Measurements from ENCODE around the gene TREH.

Gene TREH

GRCh38 chr11:118663381-118663780, 16.1 kb downstream of the TREH start:
- no peak for ATAC-seq
- Mint-ChIP-seq H3K27ac (no peak overlapping the region), H3K27me3 (peaks cover 4% of the 10 kb centered on the region), H3K4me1 (no peaks in the 10 kb centered on the region), H3K36me3 (ENCODE audit: low read depth) (no peaks in the 10 kb centered on the region), H3K9me3 (no peaks in the 10 kb centered on the region), H3K4me3 (no peak overlapping the region)
- DNase-seq: no peak

GRCh38 chr11:118662401-118663271, 16.8 kb downstream of the TREH start:
- ATAC-seq: no peak
- H3K36me3 Mint-ChIP-seq (ENCODE audit: low read depth): no peaks in the 10 kb centered on the region
- no peaks in the 10 kb centered on the region for H3K27me3 Mint-ChIP-seq
- no peaks in the 10 kb centered on the region for H3K9me3 Mint-ChIP-seq
- no peak overlapping the region for H3K27ac Mint-ChIP-seq
- no peak for DNase-seq
- H3K4me1 Mint-ChIP-seq: no peaks in the 10 kb centered on the region
- H3K4me3 Mint-ChIP-seq: no peak overlapping the region

- H3K4me3 Mint-ChIP-seq: no peak overlapping the region
- H3K9me3 Mint-ChIP-seq: no peaks in the 10 kb centered on the region
- ATAC-seq (no peak), DNase-seq (no peak)
- H3K27me3 Mint-ChIP-seq: no peaks in the 10 kb centered on the region
- no peaks in the 10 kb centered on the region for H3K36me3 Mint-ChIP-seq (ENCODE audit: low read depth)
- no peak overlapping the region for H3K27ac Mint-ChIP-seq
- no peaks in the 10 kb centered on the region for H3K4me1 Mint-ChIP-seq
These were observed 17.8 kb downstream of the TREH start for GRCh38 chr11:118661425-118662301.

DNA sequence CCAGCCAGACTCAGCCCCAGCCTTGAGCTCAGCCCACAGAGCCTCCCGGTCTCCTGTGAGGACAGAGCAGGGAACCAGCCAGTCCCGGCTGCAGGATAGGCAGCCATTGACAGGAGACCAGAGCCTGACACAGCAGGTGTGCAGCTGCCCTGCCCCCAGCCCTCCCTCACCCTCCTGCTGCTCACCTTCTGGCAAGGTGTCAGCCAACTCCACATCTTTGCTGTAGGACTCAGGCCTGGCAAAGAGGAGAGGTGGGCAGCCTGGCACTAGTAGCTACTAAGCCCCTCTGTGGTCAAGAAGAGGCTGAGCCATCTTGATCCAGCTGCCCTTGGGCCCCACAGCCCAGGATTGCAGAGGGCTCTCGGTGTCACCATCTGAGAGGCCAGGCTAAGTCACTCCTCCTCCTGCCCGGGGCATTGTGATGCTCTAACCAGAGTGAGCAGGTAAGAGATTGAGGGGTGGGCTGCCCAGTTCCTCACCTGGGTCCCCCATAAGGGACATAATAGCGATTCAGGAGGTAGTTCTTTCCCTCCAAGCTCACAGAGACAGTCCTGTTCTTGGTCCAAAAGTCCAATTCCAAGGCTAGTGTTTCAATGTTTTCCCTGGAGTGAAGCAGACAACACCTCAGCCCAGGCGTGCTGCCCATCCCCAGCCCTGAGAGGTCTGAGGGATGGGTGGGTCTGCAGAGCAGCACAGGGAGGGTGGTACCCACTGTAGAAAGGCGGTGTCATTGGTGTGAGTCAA, 18.6 kb downstream of the TREH start:
- Mint-ChIP-seq H3K4me3 (no peak overlapping the region), H3K4me1 (no peaks in the 10 kb centered on the region), H3K27ac (no peak overlapping the region), H3K27me3 (no peaks in the 10 kb centered on the region), H3K9me3 (no peaks in the 10 kb centered on the region), H3K36me3 (ENCODE audit: low read depth) (no peaks in the 10 kb centered on the region)
- ATAC-seq: no peak
- no peak for DNase-seq

DNA sequence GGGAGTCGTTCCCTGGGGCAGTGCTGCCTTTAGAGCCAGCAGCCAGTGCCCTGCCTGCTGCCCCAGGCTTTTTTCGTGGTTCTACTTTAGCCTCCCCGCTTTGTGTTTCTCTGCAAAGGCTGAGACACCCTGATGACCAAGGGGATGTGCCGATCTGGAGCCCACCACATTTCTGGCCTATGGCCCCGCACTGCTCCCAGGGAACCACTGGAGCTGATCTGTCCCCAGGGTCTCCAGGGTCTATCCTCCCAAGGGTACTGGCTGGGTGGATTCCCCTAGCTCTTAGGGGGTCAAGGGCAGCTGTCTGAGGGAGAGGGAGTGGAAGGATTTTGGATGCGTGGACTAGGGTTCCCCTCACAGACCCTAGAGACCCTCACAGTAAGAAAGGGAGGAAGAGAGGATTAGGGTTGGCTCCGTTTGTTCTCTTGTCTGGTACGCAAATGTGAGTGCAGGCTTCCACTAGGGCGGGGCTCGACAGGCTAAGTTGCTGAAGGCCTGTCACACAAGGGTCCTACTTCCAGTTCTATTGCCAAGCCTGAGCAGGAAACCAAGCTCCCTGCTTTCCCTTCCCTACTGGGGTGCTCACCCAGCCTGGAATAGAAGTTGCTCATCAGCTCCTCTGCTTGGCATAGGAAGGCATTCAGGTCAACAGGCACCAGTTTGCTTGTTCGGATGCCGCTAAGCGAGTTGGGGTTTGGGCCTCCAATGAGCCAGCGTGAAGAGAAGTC, 19.3 kb downstream of the TREH start:
- Mint-ChIP-seq H3K4me3 (no peak overlapping the region), H3K27me3 (no peaks in the 10 kb centered on the region), H3K27ac (no peak overlapping the region), H3K36me3 (ENCODE audit: low read depth) (no peaks in the 10 kb centered on the region), H3K9me3 (no peaks in the 10 kb centered on the region), H3K4me1 (no peaks in the 10 kb centered on the region)
- no peak for DNase-seq
- ATAC-seq: no peak

DNA sequence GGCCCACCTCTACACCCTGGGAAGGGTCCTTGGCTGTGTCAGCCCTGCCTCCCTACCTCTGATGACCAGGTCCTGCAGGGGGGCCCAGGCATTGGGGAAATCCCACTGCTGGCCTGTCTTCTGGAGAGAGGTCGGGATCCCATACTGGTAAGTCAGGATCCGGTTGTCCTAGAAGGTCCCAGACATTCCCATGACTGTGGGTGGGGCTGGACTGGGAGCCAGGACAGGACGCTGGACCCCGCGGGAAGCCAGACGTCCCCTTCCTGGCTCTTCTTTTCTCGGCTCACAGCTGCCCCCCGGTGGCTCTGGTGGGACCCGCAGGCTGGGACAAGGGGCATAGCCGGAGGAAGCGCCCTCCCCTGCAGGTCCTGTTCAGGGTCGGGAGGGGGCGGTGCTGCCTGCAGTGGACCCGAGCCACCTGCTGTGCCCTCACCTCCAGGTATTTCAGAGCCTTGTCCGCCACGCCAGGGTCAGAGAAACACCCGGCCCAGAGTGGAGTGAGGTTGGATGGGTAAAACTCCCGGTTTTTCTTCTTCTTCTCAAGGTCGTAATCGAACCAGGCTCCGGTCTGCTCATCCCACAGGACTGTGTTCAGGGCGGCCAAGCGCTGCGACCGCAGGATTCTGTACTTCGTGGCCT, 20.0 kb downstream of the TREH start:
- no peaks in the 10 kb centered on the region for H3K27me3 Mint-ChIP-seq
- no peak overlapping the region for H3K4me3 Mint-ChIP-seq
- no peaks in the 10 kb centered on the region for H3K9me3 Mint-ChIP-seq
- DNase-seq (peak; percentile 95), ATAC-seq (peak; percentile 92)
- H3K36me3 Mint-ChIP-seq (ENCODE audit: low read depth): no peaks in the 10 kb centered on the region
- H3K4me1 Mint-ChIP-seq: no peaks in the 10 kb centered on the region
- no peak overlapping the region for H3K27ac Mint-ChIP-seq

- H3K27me3 Mint-ChIP-seq: no peaks in the 10 kb centered on the region
- ATAC-seq: no peak
- no peaks in the 10 kb centered on the region for H3K36me3 Mint-ChIP-seq (ENCODE audit: low read depth)
These were observed 20.8 kb downstream of the TREH start for GRCh38 chr11:118658429-118659313.

GRCh38 chr11:118657709-118658428, 21.6 kb downstream of the TREH start:
- Mint-ChIP-seq H3K4me1 (no peaks in the 10 kb centered on the region), H3K36me3 (ENCODE audit: low read depth) (no peaks in the 10 kb centered on the region), H3K27me3 (no peaks in the 10 kb centered on the region), H3K27ac (no peak overlapping the region), H3K9me3 (no peaks in the 10 kb centered on the region), H3K4me3 (no peak overlapping the region)
- DNase-seq: no peak
- no peak for ATAC-seq

More at GRCh38 chr11:118658429-118659313, 20.8 kb downstream of the TREH start:
- H3K4me1 Mint-ChIP-seq: no peaks in the 10 kb centered on the region
- no peak overlapping the region for H3K4me3 Mint-ChIP-seq
- no peaks in the 10 kb centered on the region for H3K9me3 Mint-ChIP-seq
- no peak for DNase-seq
- no peak overlapping the region for H3K27ac Mint-ChIP-seq

- Mint-ChIP-seq H3K36me3 (ENCODE audit: low read depth) (no peaks in the 10 kb centered on the region), H3K4me1 (no peaks in the 10 kb centered on the region), H3K27ac (no peak overlapping the region), H3K27me3 (no peaks in the 10 kb centered on the region), H3K4me3 (no peak overlapping the region), H3K9me3 (no peaks in the 10 kb centered on the region)
- no peak for DNase-seq
- ATAC-seq: no peak
These were observed 22.2 kb downstream of the TREH start for GRCh38 chr11:118657238-118657637.

DNA sequence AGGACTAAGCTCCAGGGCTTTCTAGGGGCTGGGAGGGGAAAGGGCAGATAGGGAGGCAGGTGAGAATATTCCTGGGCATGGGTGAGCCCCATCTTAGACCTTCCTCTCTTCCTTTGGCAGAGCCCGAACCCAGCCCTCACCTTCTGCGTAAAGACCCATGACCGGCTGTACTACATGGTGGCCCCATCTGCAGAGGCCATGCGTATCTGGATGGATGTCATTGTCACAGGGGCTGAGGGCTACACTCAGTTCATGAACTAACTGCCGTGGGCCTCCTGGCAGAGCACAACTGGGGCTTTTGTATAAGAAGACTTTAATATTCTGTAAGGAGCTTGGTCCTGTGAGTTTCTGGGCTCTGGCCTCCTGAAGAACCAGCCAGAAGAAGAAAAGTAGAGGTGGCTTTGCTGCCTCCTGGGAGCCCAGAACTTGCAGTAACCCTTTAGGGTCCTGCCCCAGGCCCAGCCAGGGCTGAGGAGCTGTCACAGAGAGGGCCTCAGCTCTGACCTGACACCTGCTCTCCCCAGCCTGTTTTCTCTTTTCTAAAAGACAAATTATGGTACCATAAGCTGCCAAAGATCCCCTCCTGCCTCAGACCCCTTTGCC, 22.8 kb downstream of the TREH start:
- DNase-seq (no peak), ATAC-seq (no peak)
- H3K4me3 Mint-ChIP-seq: no peak overlapping the region
- no peaks in the 10 kb centered on the region for H3K9me3 Mint-ChIP-seq
- no peak overlapping the region for H3K27ac Mint-ChIP-seq
- H3K4me1 Mint-ChIP-seq: no peaks in the 10 kb centered on the region
- no peaks in the 10 kb centered on the region for H3K27me3 Mint-ChIP-seq
- H3K36me3 Mint-ChIP-seq (ENCODE audit: low read depth): no peaks in the 10 kb centered on the region

DNA sequence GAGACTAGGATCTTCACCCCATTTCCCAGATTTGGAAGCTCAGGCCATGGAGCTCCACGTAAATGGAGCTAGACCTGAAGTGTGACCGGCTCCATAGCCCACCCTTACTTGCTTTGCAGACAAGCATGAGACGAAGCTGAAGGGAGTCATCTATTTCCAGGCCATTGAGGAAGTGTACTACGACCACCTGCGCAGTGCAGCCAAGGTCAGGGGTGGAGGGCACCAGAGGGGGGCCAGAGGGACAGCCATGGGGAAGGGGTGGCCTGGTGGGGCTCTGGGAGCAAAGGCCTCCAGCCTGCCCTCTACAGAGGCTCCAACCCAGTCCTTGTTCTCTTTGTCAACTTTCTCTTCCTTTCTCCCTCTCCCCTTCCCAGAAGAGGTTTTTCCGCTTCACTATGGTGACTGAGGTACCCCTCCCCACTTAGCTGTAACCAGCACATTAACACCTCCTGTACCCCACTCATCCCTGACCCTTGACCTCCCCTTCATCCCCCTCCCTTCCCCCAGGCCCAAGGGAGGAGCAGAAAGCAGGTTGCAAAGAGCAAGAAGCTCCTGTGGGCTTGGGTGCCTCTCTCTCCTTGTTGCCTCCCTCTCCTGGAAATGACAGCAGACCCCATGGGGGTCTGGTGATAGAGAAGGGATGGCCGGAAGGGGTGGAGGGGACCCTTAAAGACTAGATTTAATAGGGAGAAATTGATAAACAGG, 23.8 kb downstream of the TREH start:
- no peaks in the 10 kb centered on the region for H3K9me3 Mint-ChIP-seq
- H3K4me3 Mint-ChIP-seq: no peak overlapping the region

More for the DNA sequence above, 23.8 kb downstream of the TREH start:
- no peaks in the 10 kb centered on the region for H3K27me3 Mint-ChIP-seq
- no peak for ATAC-seq
- DNase-seq: no peak
- H3K4me1 Mint-ChIP-seq: no peaks in the 10 kb centered on the region
- no peak overlapping the region for H3K27ac Mint-ChIP-seq
- H3K36me3 Mint-ChIP-seq (ENCODE audit: low read depth): no peaks in the 10 kb centered on the region
